ENCODE results near the gene BYSL. TPM values are rescaled to one million over a fixed set of nuclear protein-coding genes. Genes with fewer than 3 reads are reported as not detected.

Gene BYSL
- polyA plus RNA-seq, 1 donor (not counting 4 experiments of a cell fraction or from before 2014, with no cell fraction given): 34.3 TPM

GRCh38 chr6:41975276-41975675 lies 54.0 kb downstream of the BYSL start:
- no peak overlapping the region for H3K4me3 ChIP-seq (ENCODE audit: control insufficient read depth in 2 of 3, extremely low read depth in 1 of 3, insufficient read depth in 2 of 3, low read depth in 1 of 3, low read length in 3 of 3)
- peaks cover 6% of the 10 kb centered on the region for H3K4me1 ChIP-seq (ENCODE audit: control insufficient read depth, extremely low read depth, insufficient read depth, low read length)
- dilution Hi-C loops (cut with MboI; ENCODE audit: extremely low pct_ligation_motif_present, low sequenced_read_pairs): no loop called here
- DNase-seq (ENCODE audit: low read depth, low spot score): no peak
- no peak for FAIRE-seq
- no peaks in the 10 kb centered on the region for H3K9me3 ChIP-seq (ENCODE audit: control insufficient read depth, low read depth, low read length)
- no peak overlapping the region for H2AFZ ChIP-seq (ENCODE audit: control insufficient read depth, low read length)
- no peaks in the 10 kb centered on the region for H3K9me1 ChIP-seq (ENCODE audit: control insufficient read depth, extremely low read depth, insufficient read depth, low read length)
- H3K79me2 ChIP-seq (ENCODE audit: control insufficient read depth, insufficient read depth, low read length): no peaks in the 10 kb centered on the region
- TF ChIP-seq EZH2 (IDR thresholded peaks at IDR 0.05; ENCODE audit: low read length): no peak
- TF ChIP-seq CTCF (optimal IDR thresholded peaks at IDR 0.05 in 1 of 3, IDR thresholded peaks at IDR 0.05 in 1 of 3, conservative IDR thresholded peaks at IDR 0.05 in 1 of 3; ENCODE audit: extremely low read depth in 1 of 3, insufficient read depth in 2 of 3, low read length in 3 of 3): no peak
- H3K27me3 ChIP-seq (ENCODE audit: control insufficient read depth, extremely low read depth, insufficient read depth, low read length): no peaks in the 10 kb centered on the region
- H3K27ac ChIP-seq (ENCODE audit: control insufficient read depth, insufficient read depth, low read length): no peak overlapping the region
- H3K36me3 ChIP-seq (ENCODE audit: control insufficient read depth in 2 of 2, extremely low read depth in 1 of 2, insufficient read depth in 2 of 2, low read length in 2 of 2): no peaks in the 10 kb centered on the region
- H3K4me2 ChIP-seq (ENCODE audit: control insufficient read depth, extremely low read depth, insufficient read depth, low read depth, low read length): no peak overlapping the region
- H4K20me1 ChIP-seq (ENCODE audit: control insufficient read depth, extremely low read depth, insufficient read depth, low read length): no peaks in the 10 kb centered on the region
- H3K9ac ChIP-seq (ENCODE audit: control insufficient read depth, extremely low read depth, insufficient read depth, low read length): no peak overlapping the region

- Histone ChIP-seq H3K9me3 (ENCODE audit: control insufficient read depth, low read depth, low read length) (no peaks in the 10 kb centered on the region), H3K4me3 (ENCODE audit: control insufficient read depth in 2 of 3, extremely low read depth in 1 of 3, insufficient read depth in 2 of 3, low read depth in 1 of 3, low read length in 3 of 3) (no peak overlapping the region), H3K79me2 (ENCODE audit: control insufficient read depth, insufficient read depth, low read length) (no peaks in the 10 kb centered on the region), H3K9ac (ENCODE audit: control insufficient read depth, extremely low read depth, insufficient read depth, low read length) (no peak overlapping the region), H3K27me3 (ENCODE audit: control insufficient read depth, extremely low read depth, insufficient read depth, low read length) (no peaks in the 10 kb centered on the region), H3K36me3 (ENCODE audit: control insufficient read depth in 2 of 2, extremely low read depth in 1 of 2, insufficient read depth in 2 of 2, low read length in 2 of 2) (no peaks in the 10 kb centered on the region), H4K20me1 (ENCODE audit: control insufficient read depth, extremely low read depth, insufficient read depth, low read length) (no peaks in the 10 kb centered on the region), H3K9me1 (ENCODE audit: control insufficient read depth, extremely low read depth, insufficient read depth, low read length) (no peaks in the 10 kb centered on the region), H3K4me2 (ENCODE audit: control insufficient read depth, extremely low read depth, insufficient read depth, low read depth, low read length) (no peak overlapping the region), H3K27ac (ENCODE audit: control insufficient read depth, insufficient read depth, low read length) (no peak overlapping the region), H3K4me1 (ENCODE audit: control insufficient read depth, extremely low read depth, insufficient read depth, low read length) (peaks cover 6% of the 10 kb centered on the region), H2AFZ (ENCODE audit: control insufficient read depth, low read length) (no peak overlapping the region)
- DNase-seq (ENCODE audit: low read depth, low spot score) (no peak), FAIRE-seq (peak; percentile 71)
- dilution Hi-C loops (cut with MboI; ENCODE audit: extremely low pct_ligation_motif_present, low sequenced_read_pairs): no loop called here
- TF ChIP-seq EZH2 (IDR thresholded peaks at IDR 0.05; ENCODE audit: low read length) (no peak), CTCF (optimal IDR thresholded peaks at IDR 0.05 in 1 of 3, IDR thresholded peaks at IDR 0.05 in 1 of 3, conservative IDR thresholded peaks at IDR 0.05 in 1 of 3; ENCODE audit: extremely low read depth in 1 of 3, insufficient read depth in 2 of 3, low read length in 3 of 3) (no peak)
Measured at GRCh38 chr6:41976794-41977484, 55.6 kb downstream of the BYSL start.

Small RNA genes lying within 50 kb of the gene (small RNA-seq; reads per million reads assigned to genes)
- 0 reads per million in 3 experiments for gene RF00019 (ENCODE audit: insufficient read length in 3 of 3, low read depth in 3 of 3, low replicate concordance in 1 of 3)

Other genes with a start within 250 kb of the BYSL start
- gene TFEB, start 185.9 kb upstream of the BYSL start, polyA plus RNA-seq: 3.0 to 10.3 TPM (median 4.3 TPM) in 3 replicates
- gene PGC, start 174.1 kb upstream of the BYSL start, polyA plus RNA-seq: not detected in 3 replicates
- gene FRS3, start 141.6 kb upstream of the BYSL start, polyA plus RNA-seq: 2.0 to 2.5 TPM (median 2.0 TPM) in 3 replicates
- gene PRICKLE4, start 140.7 kb upstream of the BYSL start, polyA plus RNA-seq: 0.13 to 0.61 TPM (median 0.32 TPM) in 3 replicates
- gene TOMM6, start 133.8 kb upstream of the BYSL start, polyA plus RNA-seq: 266 to 449 TPM (median 374 TPM) in 3 replicates
- 1.0 to 3.2 TPM (median 2.3 TPM) in 3 replicates for gene USP49, start 26.1 kb upstream of the BYSL start, polyA plus RNA-seq
- 34.0 to 37.5 TPM (median 34.8 TPM) in 3 replicates for gene MED20, start 360 bp upstream of the BYSL start, polyA plus RNA-seq
- 37.3 to 58.9 TPM (median 37.4 TPM) in 3 replicates for gene CCND3, start 20.3 kb downstream of the BYSL start, polyA plus RNA-seq
- gene TAF8, start 129.0 kb downstream of the BYSL start, polyA plus RNA-seq: 13.2 to 19.8 TPM (median 15.9 TPM) in 3 replicates
- 8.1 to 15.3 TPM (median 11.8 TPM) in 3 replicates for gene C6orf132, start 221.1 kb downstream of the BYSL start, polyA plus RNA-seq